ENCODE measurements around the gene CDC73. TPM values are rescaled to one million over a fixed set of nuclear protein-coding genes. Genes with fewer than 3 reads are reported as not detected.

The CDC73 gene
- total RNA-seq, 1 donor from 2014 or later, result 46.8 TPM

DNA sequence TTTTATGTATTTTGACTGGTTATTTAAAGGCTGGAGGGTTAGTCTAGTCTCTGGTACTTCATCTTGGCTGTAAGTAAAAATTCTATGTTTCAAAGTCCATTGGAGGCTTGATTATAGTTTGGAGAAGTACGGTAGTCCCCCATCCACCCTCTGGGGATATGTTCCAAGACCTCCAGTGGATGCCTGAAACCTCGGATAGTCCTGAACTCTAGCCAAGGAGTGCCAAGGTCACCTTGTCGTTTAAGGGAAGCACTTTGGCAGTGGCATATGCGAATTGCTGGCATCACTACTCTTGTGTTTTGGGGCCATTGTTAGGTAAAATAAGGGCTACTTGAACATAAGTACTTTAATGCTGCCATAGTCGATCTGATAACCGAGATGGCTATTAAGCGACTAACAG, 18.4 kb downstream of the CDC73 start:
- TF ChIP-seq, protein P1, sequence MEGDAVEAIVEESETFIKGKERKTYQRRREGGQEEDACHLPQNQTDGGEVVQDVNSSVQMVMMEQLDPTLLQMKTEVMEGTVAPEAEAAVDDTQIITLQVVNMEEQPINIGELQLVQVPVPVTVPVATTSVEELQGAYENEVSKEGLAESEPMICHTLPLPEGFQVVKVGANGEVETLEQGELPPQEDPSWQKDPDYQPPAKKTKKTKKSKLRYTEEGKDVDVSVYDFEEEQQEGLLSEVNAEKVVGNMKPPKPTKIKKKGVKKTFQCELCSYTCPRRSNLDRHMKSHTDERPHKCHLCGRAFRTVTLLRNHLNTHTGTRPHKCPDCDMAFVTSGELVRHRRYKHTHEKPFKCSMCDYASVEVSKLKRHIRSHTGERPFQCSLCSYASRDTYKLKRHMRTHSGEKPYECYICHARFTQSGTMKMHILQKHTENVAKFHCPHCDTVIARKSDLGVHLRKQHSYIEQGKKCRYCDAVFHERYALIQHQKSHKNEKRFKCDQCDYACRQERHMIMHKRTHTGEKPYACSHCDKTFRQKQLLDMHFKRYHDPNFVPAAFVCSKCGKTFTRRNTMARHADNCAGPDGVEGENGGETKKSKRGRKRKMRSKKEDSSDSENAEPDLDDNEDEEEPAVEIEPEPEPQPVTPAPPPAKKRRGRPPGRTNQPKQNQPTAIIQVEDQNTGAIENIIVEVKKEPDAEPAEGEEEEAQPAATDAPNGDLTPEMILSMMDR (IDR thresholded peaks at IDR 0.05; ENCODE audit: borderline replicate concordance), result no peak
- Histone ChIP-seq H3K27ac (replicated peaks) (no peak overlapping the region), H3K36me3 (peaks cover 78% of the 10 kb centered on the region)

DNA sequence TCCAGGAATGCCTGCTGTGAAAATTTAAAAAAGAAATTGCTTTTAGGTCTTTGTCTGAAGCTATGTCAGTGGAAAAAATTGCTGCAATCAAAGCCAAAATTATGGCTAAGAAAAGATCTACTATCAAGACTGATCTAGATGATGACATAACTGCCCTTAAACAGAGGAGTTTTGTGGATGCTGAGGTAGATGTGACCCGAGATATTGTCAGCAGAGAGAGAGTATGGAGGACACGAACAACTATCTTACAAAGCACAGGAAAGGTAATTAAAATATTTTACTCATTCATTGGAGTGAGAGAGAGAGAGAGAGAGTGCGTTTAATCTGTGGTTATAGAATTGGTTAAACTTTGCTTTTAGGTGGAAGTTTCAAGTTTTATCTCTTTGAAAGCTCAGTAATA, 20.0 kb downstream of the CDC73 start:
- peaks cover 76% of the 10 kb centered on the region for H3K36me3 ChIP-seq
- TF ChIP-seq, protein P1 (IDR thresholded peaks at IDR 0.05; ENCODE audit: borderline replicate concordance), result no peak
- H3K27me3 ChIP-seq (ENCODE audit: low read depth), result no peaks in the 10 kb centered on the region
- H3K27ac ChIP-seq (replicated peaks), result no peak overlapping the region
- no peak overlapping the region for H3K4me3 ChIP-seq
- no peaks in the 10 kb centered on the region for H3K9me3 ChIP-seq (replicated peaks)
- peaks cover 16% of the 10 kb centered on the region for H3K4me1 ChIP-seq
- DNase-seq, result no peak
- intact Hi-C loops (cut with micrococcal nuclease), result no loop called here

More for the DNA sequence above, 18.4 kb downstream of the CDC73 start:
- no peaks in the 10 kb centered on the region for H3K9me3 ChIP-seq (replicated peaks)
- peaks cover 16% of the 10 kb centered on the region for H3K4me1 ChIP-seq
- no peak for DNase-seq
- H3K27me3 ChIP-seq (ENCODE audit: low read depth), result no peaks in the 10 kb centered on the region
- H3K4me3 ChIP-seq, result no peak overlapping the region
- intact Hi-C loops (cut with micrococcal nuclease), result no loop called here

DNA sequence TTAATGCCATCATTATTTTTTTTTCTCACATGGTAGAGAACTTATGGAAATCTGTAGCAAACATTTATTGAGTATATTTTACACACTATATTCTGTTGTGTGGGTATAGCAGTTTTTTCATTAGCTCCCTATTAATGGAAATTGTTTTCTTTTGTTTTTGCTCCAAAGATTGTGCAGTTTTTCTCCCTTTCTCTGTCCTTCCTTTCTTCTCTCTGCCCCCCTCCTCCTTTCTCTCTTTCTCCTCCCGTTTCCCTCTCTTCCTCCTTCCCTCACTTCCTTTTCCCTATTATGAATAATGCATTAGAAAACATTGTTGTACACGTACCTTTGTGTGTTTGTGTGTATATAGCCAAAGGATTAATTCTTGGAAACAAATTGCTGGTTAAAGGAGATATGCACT, 20.6 kb downstream of the CDC73 start:
- Histone ChIP-seq H3K27me3 (ENCODE audit: low read depth) (no peaks in the 10 kb centered on the region), H3K9me3 (replicated peaks) (no peaks in the 10 kb centered on the region), H3K4me1 (peaks cover 16% of the 10 kb centered on the region), H3K36me3 (peaks cover 78% of the 10 kb centered on the region), H3K4me3 (no peak overlapping the region), H3K27ac (replicated peaks) (no peak overlapping the region)
- DNase-seq, result no peak
- intact Hi-C loops (cut with micrococcal nuclease), result no loop called here
- TF ChIP-seq, protein P1 (IDR thresholded peaks at IDR 0.05; ENCODE audit: borderline replicate concordance), result no peak

DNA sequence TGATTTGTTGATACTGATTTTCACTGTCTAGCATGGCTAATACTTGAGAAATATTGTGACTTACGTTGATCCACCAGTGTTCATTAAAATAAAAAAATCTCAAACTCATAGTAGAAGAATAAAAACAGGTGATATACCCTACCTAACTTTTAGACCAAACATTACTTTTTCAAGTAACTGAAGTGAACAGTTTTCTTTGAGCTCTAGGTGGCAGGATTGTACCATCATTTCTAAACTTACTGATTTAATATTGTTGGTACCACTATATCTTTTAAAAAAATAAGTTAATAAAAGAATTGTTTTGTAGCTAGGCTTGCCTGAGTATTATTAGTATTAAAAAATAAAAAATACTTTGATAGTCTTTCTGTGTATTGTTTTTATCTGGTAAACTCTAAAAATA, 21.5 kb downstream of the CDC73 start:
- Histone ChIP-seq H3K27ac (replicated peaks) (no peak overlapping the region), H3K4me3 (no peak overlapping the region), H3K9me3 (replicated peaks) (no peaks in the 10 kb centered on the region), H3K4me1 (peaks cover 16% of the 10 kb centered on the region), H3K27me3 (ENCODE audit: low read depth) (no peaks in the 10 kb centered on the region), H3K36me3 (peaks cover 81% of the 10 kb centered on the region)
- DNase-seq, result no peak
- intact Hi-C loops (cut with micrococcal nuclease), result no loop called here
- TF ChIP-seq, protein P1 (IDR thresholded peaks at IDR 0.05; ENCODE audit: borderline replicate concordance), result peak; percentile 56

DNA sequence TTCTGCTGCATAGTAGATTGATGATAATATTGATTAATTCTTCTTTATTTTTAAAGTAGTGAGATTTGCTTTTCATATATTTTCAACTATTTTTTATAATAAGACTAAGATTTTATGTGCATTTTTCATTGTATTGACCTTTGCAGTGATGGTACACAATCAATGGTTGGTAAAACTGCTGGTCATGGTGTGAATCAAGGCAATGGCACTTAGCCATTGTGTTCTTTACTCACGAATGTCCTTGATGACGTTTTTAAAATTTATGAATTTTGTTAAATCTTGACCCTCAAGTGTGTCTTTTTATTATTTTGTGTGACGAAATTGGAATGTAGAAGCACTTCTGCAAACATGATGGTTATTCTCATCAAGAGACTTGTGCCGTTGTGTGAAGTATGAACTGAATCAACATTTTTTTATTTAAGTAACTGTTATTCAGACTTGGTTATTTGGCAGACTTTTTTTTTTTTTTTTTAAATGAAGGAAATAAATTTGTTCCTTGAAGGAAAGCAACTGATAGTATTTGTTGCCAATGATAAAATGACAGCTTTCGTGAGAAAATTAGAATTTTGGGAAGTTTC, 22.6 kb downstream of the CDC73 start:
- TF ChIP-seq, protein P1 (IDR thresholded peaks at IDR 0.05; ENCODE audit: borderline replicate concordance), result no peak
- Histone ChIP-seq H3K27ac (replicated peaks) (no peak overlapping the region), H3K4me3 (no peak overlapping the region), H3K36me3 (peaks cover 81% of the 10 kb centered on the region), H3K27me3 (ENCODE audit: low read depth) (no peaks in the 10 kb centered on the region), H3K9me3 (replicated peaks) (no peaks in the 10 kb centered on the region), H3K4me1 (peaks cover 16% of the 10 kb centered on the region)
- DNase-seq, result no peak
- intact Hi-C loops (cut with micrococcal nuclease), result no loop called here

Data from left ventricle myocardium inferior (tissue), 1 donor.